Panc1 (cell line): ENCODE data around the gene PHF1. TPM values are rescaled to one million over a fixed set of nuclear protein-coding genes. Genes with fewer than 3 reads are reported as not detected.

Source experiments
- ATAC-seq: fragments of 200-7000 bp; cut with Tn5 transposase; 2 replicates; pipeline ENCODE4 v1.9.1; 2020; ENCODE audit warnings: mild to moderate bottlenecking, moderate library complexity
- BruUV-seq: library from RNA; stranded (reverse); fragments of 400-500 nt; replicated peaks from 2 replicates; lab custom pipeline; 2021; lab: Mats Ljungman, UMichigan
- CTCF ChIA-PET: fragments of 300-600 bp; sonication (Branson Sonifier 250); formaldehyde crosslinking; loops from one replicate; lab custom pipeline; 2022; ENCODE audit warnings: antibody characterized with exemption; lab: Charles Lee
- POLR2A ChIA-PET: fragments of 300-600 bp; sonication (Branson Sonifier 250); formaldehyde crosslinking; loops from one replicate; lab custom pipeline; 2022; ENCODE audit warnings: antibody characterized with exemption; lab: Charles Lee
- DNase-seq: peaks from one replicate; pipeline ENCODE4 v3.0.0-alpha.2; 2010; ENCODE audit warnings: low read depth, low spot score
- H3K27ac ChIP-seq: 2 replicates; pipeline ENCODE4 v1.5.1; 2011; ENCODE audit warnings: mild to moderate bottlenecking, low read length, inconsistent platforms
- H3K27me3 ChIP-seq: fragments of 200-500 bp; sonication (Bioruptor generic); 2 replicates; pipeline ENCODE4 v1.6.0; 2014; ENCODE audit warnings: low read length, inconsistent platforms; ENCODE audit not compliant: control insufficient read depth, insufficient read depth
- H3K36me3 ChIP-seq: fragments of 200-500 bp; sonication (Bioruptor generic); 2 replicates; pipeline ENCODE4 v1.5.1; 2014; ENCODE audit warnings: inconsistent platforms, mild to moderate bottlenecking, low read length, moderate library complexity; ENCODE audit not compliant: control insufficient read depth, insufficient read depth
- H3K4me1 ChIP-seq: 2 replicates; pipeline ENCODE4 v1.5.1; 2011; ENCODE audit warnings: inconsistent platforms, mild to moderate bottlenecking, low read length, moderate library complexity; ENCODE audit not compliant: control insufficient read depth, insufficient read depth
- H3K4me3 ChIP-seq, 2 experiments: 2 replicates each; pipeline ENCODE4 v1.5.1; 2011 to 2012; ENCODE audit warnings: low read depth in 2 of 2, low read length in 2 of 2, mild to moderate bottlenecking in 2 of 2, inconsistent platforms in 1 of 2, moderate library complexity in 1 of 2
- H3K9me3 ChIP-seq: fragments of 200-500 bp; sonication (Bioruptor generic); 2 replicates; pipeline ENCODE4 v1.5.1; 2014; ENCODE audit warnings: low read depth, mild to moderate bottlenecking, inconsistent platforms, low read length, moderate library complexity; ENCODE audit not compliant: control insufficient read depth, insufficient read depth
- CTCF ChIP-seq: fragments of 450-650 bp; IDR thresholded peaks from 2 replicates; pipeline ENCODE4 v1.5.1; 2017; ENCODE audit warnings: mild to moderate bottlenecking
- POLR2AphosphoS5 ChIP-seq: IDR thresholded peaks from 2 replicates; pipeline ENCODE4 v1.6.1; 2012; ENCODE audit warnings: mild to moderate bottlenecking, low read depth, low read length, moderate library complexity
- REST ChIP-seq, 2 experiments: IDR thresholded peaks; 2 replicates each; pipeline ENCODE4 v1.6.1; 2011 to 2012; ENCODE audit warnings: low read depth in 2 of 2, control low read depth in 1 of 2, low read length in 1 of 2, mild to moderate bottlenecking in 1 of 2, moderate library complexity in 1 of 2; ENCODE audit not compliant: insufficient read depth in 1 of 2
- SIN3A ChIP-seq: IDR thresholded peaks from 2 replicates; pipeline ENCODE4 v1.6.1; 2012; ENCODE audit warnings: low read depth, mild to moderate bottlenecking, low read length, moderate library complexity, borderline replicate concordance; ENCODE audit not compliant: insufficient read depth
- TCF7L2 ChIP-seq: IDR thresholded peaks from 2 replicates; pipeline ENCODE4 v1.6.1; 2011; ENCODE audit warnings: mild to moderate bottlenecking, low read depth, low read length, inconsistent platforms
- in situ Hi-C: cut with HindIII; loops from 2 replicates; pipeline ENCODE4 v1.10.0; 2016; ENCODE audit warnings: low sequenced_read_pairs, low pct_unique_long_range_greater_than_20kb
- intact Hi-C: fragments of 100-400 bp; cut with micrococcal nuclease; formaldehyde crosslinking; loops from one replicate; pipeline ENCODE4 v1.10.0; 2022; ENCODE audit not compliant: unreplicated experiment
- total RNA-seq: library from RNA; stranded (reverse); gene quantifications from one replicate; pipeline ENCODE4 v1.2.1, GENCODE V29; 2021; ENCODE audit not compliant: unreplicated experiment

The PHF1 gene
- total RNA-seq, 1 experiment from 2014 or later: 51.6 TPM

- POLR2A ChIA-PET: no interaction called here
- no TSS peak for BruUV-seq
- CTCF ChIA-PET: no interaction called here
- H3K4me1 ChIP-seq: peaks cover 31% of the 10 kb centered on the region
- in situ Hi-C loops: no loop called here
- H3K36me3 ChIP-seq: no peaks in the 10 kb centered on the region; the same call in 1 of the 2 replicates
- H3K9me3 ChIP-seq: no peaks in the 10 kb centered on the region
- intact Hi-C loops: no loop called here
- H3K4me3 ChIP-seq: peak overlapping the region; percentile 8 to 38; a peak in 3 of 4 replicates
- H3K27me3 ChIP-seq: no peaks in the 10 kb centered on the region
- TF ChIP-seq SIN3A (no peak), TCF7L2 (no peak), REST (IDR thresholded peaks at IDR 0.05; ENCODE audit: insufficient read depth in 1 of 2, low read depth in 2 of 2, low read length in 1 of 2) (no peak), CTCF (no peak), POLR2AphosphoS5 (no peak)
- ATAC-seq (no peak), DNase-seq (no peak)
- H3K27ac ChIP-seq: peak overlapping the region; percentile 51
Measured at GRCh38 chr6:33420491-33421343, 9.9 kb downstream of the PHF1 start.

DNA sequence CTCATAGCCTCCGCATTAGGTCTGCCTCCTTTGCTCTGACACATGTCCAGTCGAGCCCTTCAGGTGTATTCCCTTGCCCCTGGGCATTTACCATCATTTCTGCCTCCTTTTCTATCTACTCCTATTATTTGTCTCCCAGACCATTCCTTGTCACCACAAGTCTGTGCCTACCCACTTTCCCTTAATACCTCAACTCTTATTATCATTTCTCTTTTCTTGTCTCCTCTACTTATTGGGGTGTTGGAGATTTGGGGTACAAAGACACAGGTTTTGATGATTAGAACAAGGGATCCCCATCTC, 10.5 kb downstream of the PHF1 start:
- in situ Hi-C loops: no loop called here
- ChIA-PET CTCF (no interaction called here), POLR2A (no interaction called here)
- no peak overlapping the region for H3K4me3 ChIP-seq
- ATAC-seq (no peak), DNase-seq (no peak)
- H3K9me3 ChIP-seq: no peaks in the 10 kb centered on the region
- peaks cover 25% of the 10 kb centered on the region for H3K4me1 ChIP-seq
- no peak overlapping the region for H3K27ac ChIP-seq
- H3K36me3 ChIP-seq: no peaks in the 10 kb centered on the region; the same call in 1 of the 2 replicates
- TF ChIP-seq CTCF (no peak), POLR2AphosphoS5 (no peak), SIN3A (no peak), TCF7L2 (no peak), REST (IDR thresholded peaks at IDR 0.05; ENCODE audit: insufficient read depth in 1 of 2, low read depth in 2 of 2, low read length in 1 of 2) (no peak)
- no peaks in the 10 kb centered on the region for H3K27me3 ChIP-seq
- no TSS peak for BruUV-seq
- intact Hi-C loops: no loop called here
